ENCODE data around the gene OVCH1.

OVCH1 gene

GRCh38 chr12:29503283-29503682 is 5.8 kb upstream of the OVCH1 start:
- Histone ChIP-seq H3K27ac (ENCODE audit: low read depth, low read length) (no peak overlapping the region), H3K36me3 (ENCODE audit: control insufficient read depth, insufficient read depth, low read length) (peaks cover 8% of the 10 kb centered on the region; the same call in 1 of the 2 replicates), H3K9ac (ENCODE audit: low read depth, low read length) (no peak overlapping the region), H3K9me3 (ENCODE audit: control insufficient read depth, insufficient read depth, low read length) (no peaks in the 10 kb centered on the region), H3K27me3 (ENCODE audit: control insufficient read depth, insufficient read depth, low read length) (no peaks in the 10 kb centered on the region), H3K4me3 (ENCODE audit: low read depth, low read length) (no peak overlapping the region), H3K4me1 (ENCODE audit: control insufficient read depth, insufficient read depth, low read length) (peaks cover 5% of the 10 kb centered on the region; the same call in 1 of the 2 replicates)

- H3K27ac ChIP-seq (ENCODE audit: low read depth, low read length): no peak overlapping the region
- H3K36me3 ChIP-seq (ENCODE audit: control insufficient read depth, insufficient read depth, low read length): no peaks in the 10 kb centered on the region
- no peaks in the 10 kb centered on the region for H3K4me1 ChIP-seq (ENCODE audit: control insufficient read depth, insufficient read depth, low read length)
- no peaks in the 10 kb centered on the region for H3K9me3 ChIP-seq (ENCODE audit: control insufficient read depth, insufficient read depth, low read length)
- no peak overlapping the region for H3K4me3 ChIP-seq (ENCODE audit: low read depth, low read length)
- no peak overlapping the region for H3K9ac ChIP-seq (ENCODE audit: low read depth, low read length)
- no peaks in the 10 kb centered on the region for H3K27me3 ChIP-seq (ENCODE audit: control insufficient read depth, insufficient read depth, low read length)
Measured at GRCh38 chr12:29499235-29499634, 1.7 kb upstream of the OVCH1 start.

- no peaks in the 10 kb centered on the region for H3K9me3 ChIP-seq (ENCODE audit: control insufficient read depth, insufficient read depth, low read length)
- no peaks in the 10 kb centered on the region for H3K27me3 ChIP-seq (ENCODE audit: control insufficient read depth, insufficient read depth, low read length)
- no peak overlapping the region for H3K27ac ChIP-seq (ENCODE audit: low read depth, low read length)
- no peak overlapping the region for H3K9ac ChIP-seq (ENCODE audit: low read depth, low read length)
- no peaks in the 10 kb centered on the region for H3K4me1 ChIP-seq (ENCODE audit: control insufficient read depth, insufficient read depth, low read length)
- H3K36me3 ChIP-seq (ENCODE audit: control insufficient read depth, insufficient read depth, low read length): no peaks in the 10 kb centered on the region
- H3K4me3 ChIP-seq (ENCODE audit: low read depth, low read length): no peak overlapping the region
Measured at GRCh38 chr12:29492891-29493290, 4.6 kb downstream of the OVCH1 start.

- no peak overlapping the region for H3K4me3 ChIP-seq (ENCODE audit: low read depth, low read length)
- no peaks in the 10 kb centered on the region for H3K4me1 ChIP-seq (ENCODE audit: control insufficient read depth, insufficient read depth, low read length)
- no peak overlapping the region for H3K27ac ChIP-seq (ENCODE audit: low read depth, low read length)
- H3K9me3 ChIP-seq (ENCODE audit: control insufficient read depth, insufficient read depth, low read length): no peaks in the 10 kb centered on the region
- no peaks in the 10 kb centered on the region for H3K36me3 ChIP-seq (ENCODE audit: control insufficient read depth, insufficient read depth, low read length)
- no peaks in the 10 kb centered on the region for H3K27me3 ChIP-seq (ENCODE audit: control insufficient read depth, insufficient read depth, low read length)
- no peak overlapping the region for H3K9ac ChIP-seq (ENCODE audit: low read depth, low read length)
Measured at GRCh38 chr12:29486972-29487371, 10.5 kb downstream of the OVCH1 start.

- H3K4me3 ChIP-seq (ENCODE audit: low read depth, low read length): no peak overlapping the region
Measured at GRCh38 chr12:29463198-29463597, 34.3 kb downstream of the OVCH1 start.

GRCh38 chr12:29460082-29460481 is 37.4 kb downstream of the OVCH1 start:
- Histone ChIP-seq H3K27me3 (ENCODE audit: control insufficient read depth, insufficient read depth, low read length) (no peaks in the 10 kb centered on the region), H3K27ac (ENCODE audit: low read depth, low read length) (no peak overlapping the region), H3K4me1 (ENCODE audit: control insufficient read depth, insufficient read depth, low read length) (no peaks in the 10 kb centered on the region), H3K4me3 (ENCODE audit: low read depth, low read length) (no peak overlapping the region), H3K9me3 (ENCODE audit: control insufficient read depth, insufficient read depth, low read length) (no peaks in the 10 kb centered on the region), H3K36me3 (ENCODE audit: control insufficient read depth, insufficient read depth, low read length) (no peaks in the 10 kb centered on the region), H3K9ac (ENCODE audit: low read depth, low read length) (no peak overlapping the region)

More at GRCh38 chr12:29463198-29463597, 34.3 kb downstream of the OVCH1 start:
- H3K27me3 ChIP-seq (ENCODE audit: control insufficient read depth, insufficient read depth, low read length): no peaks in the 10 kb centered on the region
- H3K27ac ChIP-seq (ENCODE audit: low read depth, low read length): no peak overlapping the region
- H3K36me3 ChIP-seq (ENCODE audit: control insufficient read depth, insufficient read depth, low read length): no peaks in the 10 kb centered on the region
- H3K4me1 ChIP-seq (ENCODE audit: control insufficient read depth, insufficient read depth, low read length): no peaks in the 10 kb centered on the region
- no peak overlapping the region for H3K9ac ChIP-seq (ENCODE audit: low read depth, low read length)
- no peaks in the 10 kb centered on the region for H3K9me3 ChIP-seq (ENCODE audit: control insufficient read depth, insufficient read depth, low read length)

GRCh38 chr12:29455087-29455486 is 42.4 kb downstream of the OVCH1 start:
- Histone ChIP-seq H3K27me3 (ENCODE audit: control insufficient read depth, insufficient read depth, low read length) (no peaks in the 10 kb centered on the region), H3K4me3 (ENCODE audit: low read depth, low read length) (no peak overlapping the region), H3K27ac (ENCODE audit: low read depth, low read length) (no peak overlapping the region), H3K9ac (ENCODE audit: low read depth, low read length) (no peak overlapping the region), H3K4me1 (ENCODE audit: control insufficient read depth, insufficient read depth, low read length) (no peaks in the 10 kb centered on the region), H3K9me3 (ENCODE audit: control insufficient read depth, insufficient read depth, low read length) (no peaks in the 10 kb centered on the region), H3K36me3 (ENCODE audit: control insufficient read depth, insufficient read depth, low read length) (no peaks in the 10 kb centered on the region)

GRCh38 chr12:29451888-29452287 is 45.6 kb downstream of the OVCH1 start:
- Histone ChIP-seq H3K9me3 (ENCODE audit: control insufficient read depth, insufficient read depth, low read length) (no peaks in the 10 kb centered on the region), H3K9ac (ENCODE audit: low read depth, low read length) (no peak overlapping the region), H3K27ac (ENCODE audit: low read depth, low read length) (no peak overlapping the region), H3K36me3 (ENCODE audit: control insufficient read depth, insufficient read depth, low read length) (no peaks in the 10 kb centered on the region), H3K4me1 (ENCODE audit: control insufficient read depth, insufficient read depth, low read length) (no peaks in the 10 kb centered on the region), H3K27me3 (ENCODE audit: control insufficient read depth, insufficient read depth, low read length) (no peaks in the 10 kb centered on the region), H3K4me3 (ENCODE audit: low read depth, low read length) (no peak overlapping the region)

- no peak overlapping the region for H3K9ac ChIP-seq (ENCODE audit: low read depth, low read length)
Measured at GRCh38 chr12:29448157-29448556, 49.3 kb downstream of the OVCH1 start.

GRCh38 chr12:29447285-29447975 is 50.1 kb downstream of the OVCH1 start:
- no peak overlapping the region for H3K9ac ChIP-seq (ENCODE audit: low read depth, low read length)
- no peaks in the 10 kb centered on the region for H3K9me3 ChIP-seq (ENCODE audit: control insufficient read depth, insufficient read depth, low read length)
- no peaks in the 10 kb centered on the region for H3K27me3 ChIP-seq (ENCODE audit: control insufficient read depth, insufficient read depth, low read length)
- no peaks in the 10 kb centered on the region for H3K36me3 ChIP-seq (ENCODE audit: control insufficient read depth, insufficient read depth, low read length)
- no peaks in the 10 kb centered on the region for H3K4me1 ChIP-seq (ENCODE audit: control insufficient read depth, insufficient read depth, low read length)
- no peak overlapping the region for H3K4me3 ChIP-seq (ENCODE audit: low read depth, low read length)
- no peak overlapping the region for H3K27ac ChIP-seq (ENCODE audit: low read depth, low read length)

More at GRCh38 chr12:29448157-29448556, 49.3 kb downstream of the OVCH1 start:
- no peaks in the 10 kb centered on the region for H3K9me3 ChIP-seq (ENCODE audit: control insufficient read depth, insufficient read depth, low read length)
- no peak overlapping the region for H3K4me3 ChIP-seq (ENCODE audit: low read depth, low read length)
- H3K36me3 ChIP-seq (ENCODE audit: control insufficient read depth, insufficient read depth, low read length): no peaks in the 10 kb centered on the region
- H3K27me3 ChIP-seq (ENCODE audit: control insufficient read depth, insufficient read depth, low read length): no peaks in the 10 kb centered on the region
- no peaks in the 10 kb centered on the region for H3K4me1 ChIP-seq (ENCODE audit: control insufficient read depth, insufficient read depth, low read length)
- H3K27ac ChIP-seq (ENCODE audit: low read depth, low read length): no peak overlapping the region

GRCh38 chr12:29439506-29439905 is 58.0 kb downstream of the OVCH1 start:
- no peaks in the 10 kb centered on the region for H3K36me3 ChIP-seq (ENCODE audit: control insufficient read depth, insufficient read depth, low read length)
- no peak overlapping the region for H3K4me3 ChIP-seq (ENCODE audit: low read depth, low read length)
- H3K9me3 ChIP-seq (ENCODE audit: control insufficient read depth, insufficient read depth, low read length): no peaks in the 10 kb centered on the region
- H3K4me1 ChIP-seq (ENCODE audit: control insufficient read depth, insufficient read depth, low read length): no peaks in the 10 kb centered on the region
- H3K27ac ChIP-seq (ENCODE audit: low read depth, low read length): no peak overlapping the region
- H3K9ac ChIP-seq (ENCODE audit: low read depth, low read length): no peak overlapping the region
- H3K27me3 ChIP-seq (ENCODE audit: control insufficient read depth, insufficient read depth, low read length): no peaks in the 10 kb centered on the region

Measured in HUES48 (cell line).